Measurements from ENCODE around the gene SLC6A19. TPM values are rescaled to one million over a fixed set of nuclear protein-coding genes. Genes with fewer than 3 reads are reported as not detected.

The SLC6A19 gene
- total and polyA plus RNA-seq, 2 donors (not counting 1 experiment from before 2014, with no cell fraction given) = not detected

DNA sequence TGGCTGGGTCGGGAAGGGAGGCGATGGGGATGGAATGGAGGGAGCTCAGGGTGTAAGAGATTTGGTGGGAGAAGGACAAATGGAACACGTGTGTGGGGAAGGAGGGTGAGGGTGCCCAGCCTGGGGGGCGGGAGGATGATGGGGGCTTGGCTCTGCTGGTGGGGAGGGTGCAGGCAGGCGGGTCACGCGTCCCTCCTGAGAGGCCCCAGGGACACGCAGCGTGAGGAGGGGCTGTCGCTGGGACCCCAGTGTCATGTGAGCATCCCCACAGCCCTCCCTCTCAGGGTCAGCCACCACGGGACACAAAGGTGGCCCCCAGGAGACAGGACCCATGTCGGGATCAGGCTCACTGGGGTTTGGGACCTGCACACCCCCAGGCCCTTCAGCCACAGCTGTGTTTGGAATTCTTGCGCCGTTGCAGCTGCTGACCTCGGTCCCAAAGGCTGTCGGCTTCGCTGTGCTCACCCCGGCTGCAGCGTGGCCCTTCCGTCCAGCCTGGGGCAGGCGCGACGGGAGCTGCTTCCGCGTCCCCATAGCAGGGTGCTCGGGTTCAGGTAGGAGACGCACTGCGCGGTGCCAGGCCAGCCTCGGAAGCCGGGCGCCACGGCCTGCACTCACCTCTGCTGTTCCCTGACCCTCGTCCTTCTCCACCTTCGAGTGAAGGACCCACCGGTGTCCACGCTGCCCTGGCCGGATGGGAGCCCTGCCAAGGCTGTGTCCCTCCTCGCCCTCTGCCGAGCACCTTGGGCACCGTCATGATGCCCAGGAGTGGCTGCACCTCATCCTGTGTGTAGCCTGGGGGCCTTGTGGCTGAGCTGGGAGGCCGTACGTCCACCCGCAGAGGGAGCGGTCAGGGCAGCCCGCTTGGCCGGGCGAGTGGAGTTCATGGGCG is 5.4 kb downstream of the SLC6A19 start:
- WGBS (ENCODE audit: insufficient coverage) = 91% methylated on average over 49 of the region's 49 CpGs
- no peak overlapping the region for H3K4me3 ChIP-seq (ENCODE audit: control extremely low read depth in 1 of 5, extremely low read depth in 1 of 5, insufficient read depth in 1 of 5, low read depth in 2 of 5, low read length in 4 of 5)
- TF ChIP-seq, protein P1, sequence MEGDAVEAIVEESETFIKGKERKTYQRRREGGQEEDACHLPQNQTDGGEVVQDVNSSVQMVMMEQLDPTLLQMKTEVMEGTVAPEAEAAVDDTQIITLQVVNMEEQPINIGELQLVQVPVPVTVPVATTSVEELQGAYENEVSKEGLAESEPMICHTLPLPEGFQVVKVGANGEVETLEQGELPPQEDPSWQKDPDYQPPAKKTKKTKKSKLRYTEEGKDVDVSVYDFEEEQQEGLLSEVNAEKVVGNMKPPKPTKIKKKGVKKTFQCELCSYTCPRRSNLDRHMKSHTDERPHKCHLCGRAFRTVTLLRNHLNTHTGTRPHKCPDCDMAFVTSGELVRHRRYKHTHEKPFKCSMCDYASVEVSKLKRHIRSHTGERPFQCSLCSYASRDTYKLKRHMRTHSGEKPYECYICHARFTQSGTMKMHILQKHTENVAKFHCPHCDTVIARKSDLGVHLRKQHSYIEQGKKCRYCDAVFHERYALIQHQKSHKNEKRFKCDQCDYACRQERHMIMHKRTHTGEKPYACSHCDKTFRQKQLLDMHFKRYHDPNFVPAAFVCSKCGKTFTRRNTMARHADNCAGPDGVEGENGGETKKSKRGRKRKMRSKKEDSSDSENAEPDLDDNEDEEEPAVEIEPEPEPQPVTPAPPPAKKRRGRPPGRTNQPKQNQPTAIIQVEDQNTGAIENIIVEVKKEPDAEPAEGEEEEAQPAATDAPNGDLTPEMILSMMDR (IDR thresholded peaks at IDR 0.05) = no peak
- no peak for TF ChIP-seq EZH2 (IDR thresholded peaks at IDR 0.05; ENCODE audit: borderline replicate concordance, insufficient read depth, low read depth, low read length, poor library complexity, severe bottlenecking)
- no peaks in the 10 kb centered on the region for H3K9me3 Mint-ChIP-seq (ENCODE audit: insufficient read depth)
- ChIA-PET CTCF (no interaction called here), POLR2A (no interaction called here)
- H4K20me1 ChIP-seq (ENCODE audit: control insufficient read depth, insufficient read depth, low read length, poor library complexity, severe bottlenecking) = no peaks in the 10 kb centered on the region
- ATAC-seq (ENCODE audit: low read depth) (no peak), DNase-seq (no peak)
- no peaks in the 10 kb centered on the region for H3K36me3 ChIP-seq (replicated peaks in 1 of 2; ENCODE audit: control extremely low read depth in 1 of 2, control insufficient read depth in 1 of 2, extremely low read depth in 1 of 2, insufficient read depth in 2 of 2, low read length in 1 of 2)
- H3K79me2 ChIP-seq (ENCODE audit: control insufficient read depth, insufficient read depth, low read length) = no peaks in the 10 kb centered on the region
- no peaks in the 10 kb centered on the region for H3K27me3 ChIP-seq (replicated peaks in 1 of 4; ENCODE audit: control extremely low read depth in 1 of 4, control insufficient read depth in 3 of 4, insufficient read depth in 4 of 4, low read length in 3 of 4)
- H2AFZ ChIP-seq (ENCODE audit: insufficient read depth, low read depth, low read length, poor library complexity, severe bottlenecking) = no peak overlapping the region
- no peaks in the 10 kb centered on the region for H3K4me1 ChIP-seq (ENCODE audit: control insufficient read depth in 2 of 2, insufficient read depth in 2 of 2, low read length in 2 of 2)
- H3K4me3 Mint-ChIP-seq = no peak overlapping the region
- H3K4me1 Mint-ChIP-seq = no peaks in the 10 kb centered on the region
- no peak overlapping the region for H3K27ac ChIP-seq (ENCODE audit: low read length in 2 of 2)
- H3K9ac ChIP-seq (ENCODE audit: low read length) = no peak overlapping the region
- H3K27ac Mint-ChIP-seq = no peak overlapping the region
- intact Hi-C loops (cut with micrococcal nuclease) = no loop called here
- peaks cover 8% of the 10 kb centered on the region for H3K27me3 Mint-ChIP-seq
- H3K4me2 ChIP-seq (replicated peaks; ENCODE audit: low read depth, low read length, poor library complexity, severe bottlenecking) = no peak overlapping the region
- peaks cover 0 to 6% (median 0%) of the 10 kb centered on the region in 3 donors for H3K9me3 ChIP-seq (ENCODE audit: control extremely low read depth in 1 of 3, control insufficient read depth in 2 of 3, insufficient read depth in 1 of 3, low read length in 2 of 3)

DNA sequence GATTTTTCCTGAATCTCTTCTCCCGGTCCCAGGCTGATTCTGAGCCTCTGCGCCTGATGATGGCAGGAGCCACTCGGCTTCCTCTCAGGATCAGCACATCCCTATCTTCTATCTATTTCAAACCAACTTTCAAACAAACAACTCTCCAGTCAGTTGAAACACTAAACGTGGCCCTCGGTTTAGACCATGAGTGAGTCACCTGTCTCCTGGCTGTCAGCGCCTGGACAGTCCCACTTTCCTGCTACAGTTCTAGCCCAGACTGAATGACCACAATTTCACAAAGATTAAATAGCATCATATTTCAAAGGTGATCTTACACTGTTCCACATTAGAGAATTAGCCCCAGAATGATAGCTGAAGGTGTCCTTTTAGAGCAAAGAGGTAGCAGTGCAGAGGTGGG is 6.2 kb downstream of the SLC6A19 start:
- Histone ChIP-seq H3K4me1 (ENCODE audit: control insufficient read depth in 2 of 2, insufficient read depth in 2 of 2, low read length in 2 of 2) (no peaks in the 10 kb centered on the region), H3K9me3 (ENCODE audit: control extremely low read depth in 1 of 3, control insufficient read depth in 2 of 3, insufficient read depth in 1 of 3, low read length in 2 of 3) (peaks cover 0 to 13% (median 0%) of the 10 kb centered on the region in 3 donors), H3K36me3 (replicated peaks in 1 of 2; ENCODE audit: control extremely low read depth in 1 of 2, control insufficient read depth in 1 of 2, extremely low read depth in 1 of 2, insufficient read depth in 2 of 2, low read length in 1 of 2) (no peaks in the 10 kb centered on the region), H2AFZ (ENCODE audit: insufficient read depth, low read depth, low read length, poor library complexity, severe bottlenecking) (no peak overlapping the region), H3K27me3 (replicated peaks in 1 of 4; ENCODE audit: control extremely low read depth in 1 of 4, control insufficient read depth in 3 of 4, insufficient read depth in 4 of 4, low read length in 3 of 4) (no peaks in the 10 kb centered on the region), H3K79me2 (ENCODE audit: control insufficient read depth, insufficient read depth, low read length) (no peaks in the 10 kb centered on the region), H4K20me1 (ENCODE audit: control insufficient read depth, insufficient read depth, low read length, poor library complexity, severe bottlenecking) (no peaks in the 10 kb centered on the region), H3K4me2 (replicated peaks; ENCODE audit: low read depth, low read length, poor library complexity, severe bottlenecking) (no peak overlapping the region), H3K27ac (ENCODE audit: low read length in 2 of 2) (no peak overlapping the region), H3K4me3 (ENCODE audit: control extremely low read depth in 1 of 5, extremely low read depth in 1 of 5, insufficient read depth in 1 of 5, low read depth in 2 of 5, low read length in 4 of 5) (no peak overlapping the region), H3K9ac (ENCODE audit: low read length) (no peak overlapping the region)
- no peak for ATAC-seq (ENCODE audit: low read depth)
- no peaks in the 10 kb centered on the region for H3K9me3 Mint-ChIP-seq (ENCODE audit: insufficient read depth)
- ChIA-PET CTCF (no interaction called here), POLR2A (no interaction called here)
- intact Hi-C loops (cut with micrococcal nuclease) = no loop called here
- H3K4me3 Mint-ChIP-seq = no peak overlapping the region
- TF ChIP-seq, protein P1 (IDR thresholded peaks at IDR 0.05) = no peak
- TF ChIP-seq EZH2 (IDR thresholded peaks at IDR 0.05; ENCODE audit: borderline replicate concordance, insufficient read depth, low read depth, low read length, poor library complexity, severe bottlenecking) = no peak
- no peaks in the 10 kb centered on the region for H3K4me1 Mint-ChIP-seq
- H3K27me3 Mint-ChIP-seq = peaks cover 8% of the 10 kb centered on the region
- WGBS (ENCODE audit: insufficient coverage) = 91% methylated on average over 6 of the region's 6 CpGs
- no peak for DNase-seq
- H3K27ac Mint-ChIP-seq = no peak overlapping the region

All from B cell (primary cell).